Caco-2 (cell line): ENCODE data around the gene FHIP1B. TPM values are rescaled to one million over a fixed set of nuclear protein-coding genes. Genes with fewer than 3 reads are reported as not detected.

Experiments
- BruUV-seq: library from RNA; stranded (reverse); fragments of 400-500 nt; replicated peaks from 2 replicates; lab custom pipeline; 2021; lab: Mats Ljungman, UMichigan
- CTCF ChIA-PET: fragments of 300-600 bp; sonication (Branson Sonifier 250); formaldehyde crosslinking; loops from one replicate; lab custom pipeline; 2022; ENCODE audit warnings: antibody characterized with exemption; lab: Charles Lee
- POLR2A ChIA-PET: fragments of 300-600 bp; sonication (Branson Sonifier 250); formaldehyde crosslinking; loops from one replicate; lab custom pipeline; 2022; ENCODE audit warnings: antibody characterized with exemption; lab: Charles Lee
- DNase-seq, 2 experiments: peaks; one replicate each; pipeline versions ENCODE4 v3.0.0 to v3.0.0-alpha.2; 2020 to 2022
- H3K27me3 ChIP-seq: replicated peaks from 2 replicates; pipeline ENCODE4 v1.6.0; 2011; ENCODE audit warnings: low read length; ENCODE audit not compliant: control insufficient read depth, insufficient read depth
- H3K36me3 ChIP-seq: 2 replicates; pipeline ENCODE4 v1.5.1; 2011; ENCODE audit warnings: low read length; ENCODE audit not compliant: control insufficient read depth, insufficient read depth
- H3K4me1 ChIP-seq: fragments of 250-450 bp; sonication (Bioruptor Pico); 2 replicates; pipeline ENCODE4 v1.5.1; 2020; ENCODE audit warnings: mild to moderate bottlenecking
- H3K4me3 ChIP-seq: 2 replicates; pipeline ENCODE4 v1.5.1; 2011; ENCODE audit warnings: low read depth, mild to moderate bottlenecking, control low read depth, low read length
- H3K9me3 ChIP-seq: fragments of 250-450 bp; sonication (Bioruptor Pico); 2 replicates; pipeline ENCODE4 v1.5.1; 2020; ENCODE audit warnings: mild to moderate bottlenecking, moderate library complexity
- H3K27ac Mint-ChIP-seq: one replicate; pipeline ENCODE4 v1.8.0; 2022; ENCODE audit warnings: mixed read lengths; ENCODE audit not compliant: unreplicated experiment
- H3K27me3 Mint-ChIP-seq: one replicate; pipeline ENCODE4 v1.8.0; 2022; ENCODE audit warnings: mixed read lengths; ENCODE audit not compliant: insufficient read depth, unreplicated experiment
- H3K36me3 Mint-ChIP-seq: one replicate; pipeline ENCODE4 v1.8.0; 2022; ENCODE audit warnings: mild to moderate bottlenecking, mixed read lengths; ENCODE audit not compliant: insufficient read depth, unreplicated experiment
- H3K4me1 Mint-ChIP-seq: one replicate; pipeline ENCODE4 v1.8.0; 2022; ENCODE audit warnings: low read depth, mixed read lengths; ENCODE audit not compliant: unreplicated experiment
- H3K4me3 Mint-ChIP-seq: one replicate; pipeline ENCODE4 v1.8.0; 2022; ENCODE audit warnings: mild to moderate bottlenecking, moderate library complexity, mixed read lengths; ENCODE audit not compliant: unreplicated experiment
- H3K9me3 Mint-ChIP-seq: one replicate; pipeline ENCODE4 v1.8.0; 2022; ENCODE audit warnings: mixed read lengths; ENCODE audit not compliant: unreplicated experiment
- intact Hi-C: fragments of 100-400 bp; cut with micrococcal nuclease; formaldehyde crosslinking; loops from one replicate; pipeline ENCODE4 v1.10.0; 2022; ENCODE audit not compliant: unreplicated experiment
- total RNA-seq: library from RNA; stranded (reverse); gene quantifications from 2 replicates; pipeline ENCODE4 v1.2.3, GENCODE V29; 2022
- TF ChIP-seq, protein P1 (sequence below), 2 experiments: fragments of 200-600 bp in 1 of 2; IDR thresholded peaks; 1 replicate in 1 of 2; 2 replicates in 1 of 2; pipeline versions ENCODE4 v1.5.1 to v1.8.0; 2011 to 2022; ENCODE audit warnings: antibody characterized with exemption in 1 of 2, control low read depth in 1 of 2, inconsistent platforms in 1 of 2, low read depth in 1 of 2, low read length in 1 of 2, mild to moderate bottlenecking in 1 of 2, moderate library complexity in 1 of 2; ENCODE audit not compliant: insufficient read depth in 1 of 2, severe bottlenecking in 1 of 2, unreplicated experiment in 1 of 2

FHIP1B gene
- total RNA-seq, 1 experiment from 2014 or later, result 26.8 TPM

GRCh38 chr11:6225024-6225423, 9.4 kb downstream of the FHIP1B start:
- peaks cover 20% of the 10 kb centered on the region for H3K36me3 Mint-ChIP-seq
- TF ChIP-seq, protein P1, sequence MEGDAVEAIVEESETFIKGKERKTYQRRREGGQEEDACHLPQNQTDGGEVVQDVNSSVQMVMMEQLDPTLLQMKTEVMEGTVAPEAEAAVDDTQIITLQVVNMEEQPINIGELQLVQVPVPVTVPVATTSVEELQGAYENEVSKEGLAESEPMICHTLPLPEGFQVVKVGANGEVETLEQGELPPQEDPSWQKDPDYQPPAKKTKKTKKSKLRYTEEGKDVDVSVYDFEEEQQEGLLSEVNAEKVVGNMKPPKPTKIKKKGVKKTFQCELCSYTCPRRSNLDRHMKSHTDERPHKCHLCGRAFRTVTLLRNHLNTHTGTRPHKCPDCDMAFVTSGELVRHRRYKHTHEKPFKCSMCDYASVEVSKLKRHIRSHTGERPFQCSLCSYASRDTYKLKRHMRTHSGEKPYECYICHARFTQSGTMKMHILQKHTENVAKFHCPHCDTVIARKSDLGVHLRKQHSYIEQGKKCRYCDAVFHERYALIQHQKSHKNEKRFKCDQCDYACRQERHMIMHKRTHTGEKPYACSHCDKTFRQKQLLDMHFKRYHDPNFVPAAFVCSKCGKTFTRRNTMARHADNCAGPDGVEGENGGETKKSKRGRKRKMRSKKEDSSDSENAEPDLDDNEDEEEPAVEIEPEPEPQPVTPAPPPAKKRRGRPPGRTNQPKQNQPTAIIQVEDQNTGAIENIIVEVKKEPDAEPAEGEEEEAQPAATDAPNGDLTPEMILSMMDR (IDR thresholded peaks at IDR 0.05; ENCODE audit: insufficient read depth in 1 of 2, low read depth in 1 of 2, low read length in 1 of 2, severe bottlenecking in 1 of 2, unreplicated experiment in 1 of 2), result no peak
- H3K27me3 Mint-ChIP-seq, result no peaks in the 10 kb centered on the region
- CTCF ChIA-PET, result no interaction called here
- Histone ChIP-seq H3K27me3 (no peaks in the 10 kb centered on the region), H3K9me3 (no peaks in the 10 kb centered on the region), H3K4me1 (peaks cover 8% of the 10 kb centered on the region; the same call in 1 of the 2 replicates), H3K4me3 (no peak overlapping the region), H3K36me3 (peaks cover 6% of the 10 kb centered on the region)
- H3K4me1 Mint-ChIP-seq, result peaks cover 18% of the 10 kb centered on the region
- no TSS peak for BruUV-seq
- H3K27ac Mint-ChIP-seq, result peak overlapping the region; percentile 4
- intact Hi-C loops, result no loop called here
- POLR2A ChIA-PET, result no interaction called here
- H3K4me3 Mint-ChIP-seq, result no peak overlapping the region
- H3K9me3 Mint-ChIP-seq, result no peaks in the 10 kb centered on the region
- DNase-seq, result no peak

DNA sequence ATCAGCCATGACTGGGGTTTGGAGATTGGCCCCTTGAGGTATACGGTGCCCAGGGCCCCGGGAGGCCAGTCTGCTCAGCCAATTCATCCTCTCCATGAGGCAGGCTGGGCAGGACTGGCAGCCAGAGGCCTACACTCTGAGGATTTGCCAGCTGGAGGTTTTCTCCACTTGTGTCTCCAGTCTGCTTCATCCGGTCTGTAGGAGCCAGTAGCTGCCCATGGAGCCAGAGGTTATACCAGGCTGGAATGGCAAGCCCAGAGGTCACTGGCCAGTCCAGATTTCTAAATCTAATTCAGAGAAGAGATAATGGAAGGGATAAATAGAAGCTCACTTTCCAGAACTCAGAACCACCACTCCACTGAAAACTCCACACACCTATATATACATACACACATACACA, 10.0 kb downstream of the FHIP1B start:
- CTCF ChIA-PET, result no interaction called here

GRCh38 chr11:6223854-6224253, 10.6 kb downstream of the FHIP1B start:
- Mint-ChIP-seq H3K4me3 (no peak overlapping the region), H3K27me3 (no peaks in the 10 kb centered on the region), H3K27ac (no peak overlapping the region), H3K9me3 (no peaks in the 10 kb centered on the region), H3K4me1 (peaks cover 18% of the 10 kb centered on the region), H3K36me3 (peaks cover 20% of the 10 kb centered on the region)
- Histone ChIP-seq H3K27me3 (no peaks in the 10 kb centered on the region), H3K4me1 (no peaks in the 10 kb centered on the region), H3K36me3 (peaks cover 6% of the 10 kb centered on the region), H3K4me3 (no peak overlapping the region), H3K9me3 (no peaks in the 10 kb centered on the region)
- ChIA-PET CTCF (no interaction called here), POLR2A (no interaction called here)
- TF ChIP-seq, protein P1 (IDR thresholded peaks at IDR 0.05; ENCODE audit: insufficient read depth in 1 of 2, low read depth in 1 of 2, low read length in 1 of 2, severe bottlenecking in 1 of 2, unreplicated experiment in 1 of 2), result no peak
- no peak for DNase-seq
- intact Hi-C loops, result no loop called here
- BruUV-seq, result no TSS peak

More for the DNA sequence above, 10.0 kb downstream of the FHIP1B start:
- POLR2A ChIA-PET, result no interaction called here
- H3K4me1 Mint-ChIP-seq, result peaks cover 18% of the 10 kb centered on the region
- no peak overlapping the region for H3K4me3 Mint-ChIP-seq
- peaks cover 20% of the 10 kb centered on the region for H3K36me3 Mint-ChIP-seq
- BruUV-seq, result no TSS peak
- intact Hi-C loops, result no loop called here
- no peaks in the 10 kb centered on the region for H3K9me3 ChIP-seq
- no peaks in the 10 kb centered on the region for H3K27me3 Mint-ChIP-seq
- peaks cover 6% of the 10 kb centered on the region for H3K36me3 ChIP-seq
- no peak overlapping the region for H3K27ac Mint-ChIP-seq
- no peak overlapping the region for H3K4me3 ChIP-seq
- H3K27me3 ChIP-seq, result no peaks in the 10 kb centered on the region
- TF ChIP-seq, protein P1 (IDR thresholded peaks at IDR 0.05; ENCODE audit: insufficient read depth in 1 of 2, low read depth in 1 of 2, low read length in 1 of 2, severe bottlenecking in 1 of 2, unreplicated experiment in 1 of 2), result no peak
- no peak for DNase-seq
- peaks cover 3% of the 10 kb centered on the region; the same call in 1 of the 2 replicates for H3K4me1 ChIP-seq
- no peaks in the 10 kb centered on the region for H3K9me3 Mint-ChIP-seq
